A549 (cell line): Measurements from ENCODE around the gene PLA2G5.

Source experiments
- EP300 ChIP-seq, 2 experiments: fragments of >200 bp; sonication (Bioruptor Twin); formaldehyde crosslinking; IDR thresholded peaks; 2 replicates in 1 of 2; 3 replicates in 1 of 2; pipeline ENCODE4 v1.6.1; 2016 to 2017
- POLR2A ChIP-seq: IDR thresholded peaks from 2 replicates; pipeline ENCODE4 v1.6.1; 2012; ENCODE audit warnings: mild to moderate bottlenecking, low read length
- RAD21 ChIP-seq, 2 experiments: fragments of >200 bp in 1 of 2; sonication (Bioruptor Twin) in 1 of 2; formaldehyde crosslinking in 1 of 2; IDR thresholded peaks in 1 of 2; conservative IDR thresholded peaks in 1 of 2; 2 replicates in 1 of 2; 3 replicates in 1 of 2; pipeline ENCODE4 v1.6.1; 2012 to 2018; ENCODE audit warnings: inconsistent platforms in 1 of 2
- ZFP36 ChIP-seq: fragments of 450-650 bp; IDR thresholded peaks from 2 replicates; pipeline ENCODE4 v1.6.1; 2014; ENCODE audit warnings: borderline replicate concordance; ENCODE audit not compliant: partially characterized antibody
- TF ChIP-seq, protein P1 (sequence below): IDR thresholded peaks from 2 replicates; pipeline ENCODE4 v1.6.1; 2012
- TF ChIP-seq, protein P2 (sequence below): fragments of >200 bp; sonication (Bioruptor Twin); formaldehyde crosslinking; IDR thresholded peaks from 3 replicates; pipeline ENCODE4 v1.6.1; 2016
- TF ChIP-seq, protein P3 (sequence below): fragments of >200 bp; sonication (Bioruptor Twin); formaldehyde crosslinking; IDR thresholded peaks from 3 replicates; pipeline ENCODE4 v1.5.1; 2016
- TF ChIP-seq, protein P4 (sequence below): fragments of 150-350 bp; IDR thresholded peaks from 2 replicates; pipeline ENCODE4 v1.6.1; 2014; ENCODE audit warnings: low read depth, mild to moderate bottlenecking, low read length

DNA sequence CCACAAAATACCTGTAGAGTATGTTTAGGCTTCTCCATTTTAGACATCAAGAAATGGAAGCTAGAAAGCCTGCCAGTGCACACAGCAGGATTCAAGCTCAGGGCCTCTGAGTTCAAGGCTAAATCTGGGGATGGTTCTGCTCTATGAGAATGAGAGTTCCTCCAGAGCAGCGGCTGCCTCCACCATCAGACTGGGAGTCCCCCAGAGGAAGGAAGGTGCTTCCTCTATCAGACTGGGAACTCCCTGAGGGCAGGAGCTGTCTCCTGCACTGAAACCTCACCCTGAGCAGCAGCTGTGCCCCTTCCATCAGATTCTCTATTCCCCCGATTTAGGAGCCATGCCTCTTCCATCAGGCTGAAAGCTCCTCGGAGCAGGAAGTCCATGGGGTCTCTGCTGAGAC lies 20.1 kb downstream of the PLA2G5 start:
- TF ChIP-seq, protein P1, sequence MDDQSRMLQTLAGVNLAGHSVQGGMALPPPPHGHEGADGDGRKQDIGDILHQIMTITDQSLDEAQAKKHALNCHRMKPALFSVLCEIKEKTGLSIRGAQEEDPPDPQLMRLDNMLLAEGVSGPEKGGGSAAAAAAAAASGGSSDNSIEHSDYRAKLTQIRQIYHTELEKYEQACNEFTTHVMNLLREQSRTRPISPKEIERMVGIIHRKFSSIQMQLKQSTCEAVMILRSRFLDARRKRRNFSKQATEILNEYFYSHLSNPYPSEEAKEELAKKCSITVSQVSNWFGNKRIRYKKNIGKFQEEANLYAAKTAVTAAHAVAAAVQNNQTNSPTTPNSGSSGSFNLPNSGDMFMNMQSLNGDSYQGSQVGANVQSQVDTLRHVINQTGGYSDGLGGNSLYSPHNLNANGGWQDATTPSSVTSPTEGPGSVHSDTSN, result no peak
- TF ChIP-seq POLR2A (no peak), EP300 (IDR thresholded peaks at IDR 0.05) (no peak), RAD21 (conservative IDR thresholded peaks at IDR 0.05 in 1 of 2, IDR thresholded peaks at IDR 0.05 in 1 of 2) (no peak), ZFP36 (no peak)
- TF ChIP-seq, protein P2, sequence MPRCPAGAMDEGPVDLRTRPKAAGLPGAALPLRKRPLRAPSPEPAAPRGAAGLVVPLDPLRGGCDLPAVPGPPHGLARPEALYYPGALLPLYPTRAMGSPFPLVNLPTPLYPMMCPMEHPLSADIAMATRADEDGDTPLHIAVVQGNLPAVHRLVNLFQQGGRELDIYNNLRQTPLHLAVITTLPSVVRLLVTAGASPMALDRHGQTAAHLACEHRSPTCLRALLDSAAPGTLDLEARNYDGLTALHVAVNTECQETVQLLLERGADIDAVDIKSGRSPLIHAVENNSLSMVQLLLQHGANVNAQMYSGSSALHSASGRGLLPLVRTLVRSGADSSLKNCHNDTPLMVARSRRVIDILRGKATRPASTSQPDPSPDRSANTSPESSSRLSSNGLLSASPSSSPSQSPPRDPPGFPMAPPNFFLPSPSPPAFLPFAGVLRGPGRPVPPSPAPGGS, result no peak
- TF ChIP-seq, protein P3, sequence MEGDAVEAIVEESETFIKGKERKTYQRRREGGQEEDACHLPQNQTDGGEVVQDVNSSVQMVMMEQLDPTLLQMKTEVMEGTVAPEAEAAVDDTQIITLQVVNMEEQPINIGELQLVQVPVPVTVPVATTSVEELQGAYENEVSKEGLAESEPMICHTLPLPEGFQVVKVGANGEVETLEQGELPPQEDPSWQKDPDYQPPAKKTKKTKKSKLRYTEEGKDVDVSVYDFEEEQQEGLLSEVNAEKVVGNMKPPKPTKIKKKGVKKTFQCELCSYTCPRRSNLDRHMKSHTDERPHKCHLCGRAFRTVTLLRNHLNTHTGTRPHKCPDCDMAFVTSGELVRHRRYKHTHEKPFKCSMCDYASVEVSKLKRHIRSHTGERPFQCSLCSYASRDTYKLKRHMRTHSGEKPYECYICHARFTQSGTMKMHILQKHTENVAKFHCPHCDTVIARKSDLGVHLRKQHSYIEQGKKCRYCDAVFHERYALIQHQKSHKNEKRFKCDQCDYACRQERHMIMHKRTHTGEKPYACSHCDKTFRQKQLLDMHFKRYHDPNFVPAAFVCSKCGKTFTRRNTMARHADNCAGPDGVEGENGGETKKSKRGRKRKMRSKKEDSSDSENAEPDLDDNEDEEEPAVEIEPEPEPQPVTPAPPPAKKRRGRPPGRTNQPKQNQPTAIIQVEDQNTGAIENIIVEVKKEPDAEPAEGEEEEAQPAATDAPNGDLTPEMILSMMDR, result no peak
- TF ChIP-seq, protein P4, sequence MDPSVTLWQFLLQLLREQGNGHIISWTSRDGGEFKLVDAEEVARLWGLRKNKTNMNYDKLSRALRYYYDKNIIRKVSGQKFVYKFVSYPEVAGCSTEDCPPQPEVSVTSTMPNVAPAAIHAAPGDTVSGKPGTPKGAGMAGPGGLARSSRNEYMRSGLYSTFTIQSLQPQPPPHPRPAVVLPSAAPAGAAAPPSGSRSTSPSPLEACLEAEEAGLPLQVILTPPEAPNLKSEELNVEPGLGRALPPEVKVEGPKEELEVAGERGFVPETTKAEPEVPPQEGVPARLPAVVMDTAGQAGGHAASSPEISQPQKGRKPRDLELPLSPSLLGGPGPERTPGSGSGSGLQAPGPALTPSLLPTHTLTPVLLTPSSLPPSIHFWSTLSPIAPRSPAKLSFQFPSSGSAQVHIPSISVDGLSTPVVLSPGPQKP, result no peak
